SKM-1 treated with dmso at 0.1 percent for 144 hours (cell line): ENCODE data around the gene CD300A.

ENCODE experiments used
- DNase-seq: peaks from one replicate; lab custom pipeline; 2025; ENCODE audit not compliant: unreplicated experiment; lab: John Stamatoyannopoulos, UW

The CD300A gene

GRCh38 chr17:74454197-74455024 lies 12.0 kb upstream of the CD300A start:
- DNase-seq: no peak

- DNase-seq: no peak
Measured at GRCh38 chr17:74455025-74455545, 11.3 kb upstream of the CD300A start.

- DNase-seq: no peak
Measured at GRCh38 chr17:74455821-74456220, 10.6 kb upstream of the CD300A start.

- DNase-seq: peak; percentile 27
Measured at GRCh38 chr17:74457146-74457819, 9.2 kb upstream of the CD300A start.

- DNase-seq: no peak
Measured at GRCh38 chr17:74457820-74458166, 8.6 kb upstream of the CD300A start.

- DNase-seq: no peak
Measured at GRCh38 chr17:74458835-74459234, 7.6 kb upstream of the CD300A start.

- no peak for DNase-seq
Measured at GRCh38 chr17:74459622-74460021, 6.8 kb upstream of the CD300A start.

- no peak for DNase-seq
Measured at GRCh38 chr17:74460241-74460640, 6.2 kb upstream of the CD300A start.

- no peak for DNase-seq
Measured at GRCh38 chr17:74460996-74461395, 5.4 kb upstream of the CD300A start.

- no peak for DNase-seq
Measured at GRCh38 chr17:74461611-74462010, 4.8 kb upstream of the CD300A start.

GRCh38 chr17:74464730-74465377 lies 1.6 kb upstream of the CD300A start:
- DNase-seq: no peak

GRCh38 chr17:74465378-74466110 lies 890 bp upstream of the CD300A start:
- peak; percentile 21 for DNase-seq

- no peak for DNase-seq
Measured at GRCh38 chr17:74466828-74467184, 372 bp downstream of the CD300A start.

GRCh38 chr17:74467221-74467951 lies 952 bp downstream of the CD300A start:
- peak; percentile 58 for DNase-seq

- no peak for DNase-seq
Measured at GRCh38 chr17:74471341-74471740, 4.9 kb downstream of the CD300A start.

- DNase-seq: no peak
Measured at GRCh38 chr17:74472890-74473289, 6.5 kb downstream of the CD300A start.

GRCh38 chr17:74473294-74473693 lies 6.9 kb downstream of the CD300A start:
- no peak for DNase-seq

GRCh38 chr17:74474043-74474792 lies 7.8 kb downstream of the CD300A start:
- DNase-seq: no peak

- DNase-seq: no peak
Measured at GRCh38 chr17:74475189-74475588, 8.8 kb downstream of the CD300A start.

- no peak for DNase-seq
Measured at GRCh38 chr17:74477411-74477810, 11.0 kb downstream of the CD300A start.
